H1 (cell line): ENCODE data around the gene NXT2. TPM values are rescaled to one million over a fixed set of nuclear protein-coding genes. Genes with fewer than 3 reads are reported as not detected.

Experiments used
- ATF3 ChIP-seq: IDR thresholded peaks from 2 replicates; pipeline ENCODE4 v1.6.1; 2011; ENCODE audit warnings: low read depth, mild to moderate bottlenecking, low read length; ENCODE audit not compliant: insufficient read depth
- BCL11A ChIP-seq, 2 experiments: IDR thresholded peaks; one replicate each; pipeline ENCODE4 v1.6.1; 2011; ENCODE audit warnings: low read depth in 2 of 2, low read length in 2 of 2, mild to moderate bottlenecking in 2 of 2
- CBX5 ChIP-seq: fragments of 300-800, 300-1000 bp; sonication (generic); IDR thresholded peaks from 2 replicates; pipeline ENCODE4 v1.7.1; 2016; ENCODE audit warnings: antibody characterized with exemption, low read length, low read depth
- CBX8 ChIP-seq: fragments of 300-800, 300-1000 bp; sonication (generic); IDR thresholded peaks from 2 replicates; pipeline ENCODE4 v1.7.1; 2016; ENCODE audit warnings: low read depth, low read length, borderline replicate concordance
- CHD1 ChIP-seq: IDR thresholded peaks from 2 replicates; pipeline ENCODE4 v1.6.1; 2012; ENCODE audit warnings: low read depth, low read length, improper control_type of control experiment
- EGR1 ChIP-seq: IDR thresholded peaks from 2 replicates; pipeline ENCODE4 v1.6.1; 2011; ENCODE audit warnings: low read depth, low read length, borderline replicate concordance
- GTF2F1 ChIP-seq: IDR thresholded peaks from 2 replicates; pipeline ENCODE4 v1.6.1; 2012; ENCODE audit warnings: low read depth, low read length, improper control_type of control experiment, borderline replicate concordance
- HDAC2 ChIP-seq, 2 experiments: fragments of 300-600 bp in 1 of 2; sonication (generic) in 1 of 2; IDR thresholded peaks; 2 replicates each; pipeline ENCODE4 v1.6.1; 2011 to 2012; ENCODE audit warnings: low read depth in 2 of 2, low read length in 2 of 2, mild to moderate bottlenecking in 2 of 2, moderate library complexity in 2 of 2, borderline replicate concordance in 1 of 2, inconsistent platforms in 1 of 2
- HDAC6 ChIP-seq: IDR thresholded peaks from one replicate; pipeline ENCODE4 v1.7.1; 2012; ENCODE audit warnings: low read depth, mild to moderate bottlenecking, inconsistent platforms, low read length, moderate library complexity
- JUN ChIP-seq: IDR thresholded peaks from 2 replicates; pipeline ENCODE4 v1.6.1; 2011; ENCODE audit warnings: low read depth, mild to moderate bottlenecking, improper control_type of control experiment, low read length
- MAX ChIP-seq: IDR thresholded peaks from 2 replicates; pipeline ENCODE4 v1.6.1; 2012; ENCODE audit warnings: inconsistent platforms
- NANOG ChIP-seq: IDR thresholded peaks from 2 replicates; pipeline ENCODE4 v1.6.1; 2011; ENCODE audit warnings: low read length, low read depth, mild to moderate bottlenecking, inconsistent platforms; ENCODE audit not compliant: insufficient read depth, poor library complexity, severe bottlenecking
- PHF8 ChIP-seq: fragments of 200-600 bp; sonication (generic); conservative IDR thresholded peaks from 2 replicates; pipeline ENCODE4 v1.7.1; 2012; ENCODE audit warnings: low read depth, mild to moderate bottlenecking, inconsistent platforms, low read length, moderate library complexity
- POU5F1 ChIP-seq: IDR thresholded peaks from 2 replicates; pipeline ENCODE4 v1.6.1; 2011; ENCODE audit warnings: low read depth, mild to moderate bottlenecking, low read length, moderate library complexity
- RFX5 ChIP-seq: IDR thresholded peaks from 2 replicates; pipeline ENCODE4 v1.6.1; 2011; ENCODE audit warnings: low read depth, low read length, improper control_type of control experiment, borderline replicate concordance
- RNF2 ChIP-seq: fragments of 200-900, 300-1000 bp; sonication (generic); IDR thresholded peaks from 2 replicates; pipeline ENCODE4 v1.7.1; 2016; ENCODE audit warnings: borderline replicate concordance, low read depth, mild to moderate bottlenecking, antibody characterized with exemption, low read length; ENCODE audit not compliant: poor library complexity, severe bottlenecking; ENCODE audit errors: missing control alignments
- RXRA ChIP-seq: IDR thresholded peaks from 2 replicates; pipeline ENCODE4 v1.6.1; 2011; ENCODE audit warnings: low read depth, mild to moderate bottlenecking, low read length, moderate library complexity; ENCODE audit not compliant: insufficient read depth
- SRF ChIP-seq: IDR thresholded peaks from 2 replicates; pipeline ENCODE4 v1.6.1; 2011; ENCODE audit warnings: mild to moderate bottlenecking, low read depth, low read length, moderate library complexity
- TAF7 ChIP-seq: optimal IDR thresholded peaks from 2 replicates; pipeline ENCODE3; 2011; ENCODE audit warnings: low read depth, mild to moderate bottlenecking, inconsistent platforms, low read length, moderate library complexity, borderline replicate concordance
- TCF12 ChIP-seq: IDR thresholded peaks from 2 replicates; pipeline ENCODE4 v1.6.1; 2011; ENCODE audit warnings: low read depth, mild to moderate bottlenecking, low read length
- polyA plus RNA-seq, 7 experiments: library from polyadenylated mRNA; depleted of rRNA in 3 of 7; stranded (reverse) in 5 of 7; unstranded in 2 of 7; fragments of >200 nt in 5 of 7; fragments of 200-250 nt in 2 of 7; gene quantifications; 1 replicate in 5 of 7; 2 replicates in 1 of 7; 4 replicates in 1 of 7; pipeline versions ENCODE4 v1.2.1 to v1.2.3, GENCODE V29; 2011 to 2013; ENCODE audit warnings: missing spikeins in 2 of 7, mixed read lengths in 2 of 7
- total RNA-seq: library from RNA; stranded (reverse); fragmentation: NEBNext Ultra II Directional; extraction: Animal tissue kit (Norgen Biotek cat#: 25700); gene quantifications from 2 replicates; pipeline ENCODE4 v1.2.1, GENCODE V29; 2021
- TF ChIP-seq, protein P1 (sequence below): IDR thresholded peaks from 2 replicates; pipeline ENCODE4 v1.6.1; 2011; ENCODE audit warnings: low read length, improper control_type of control experiment

NXT2 gene
- total and polyA plus RNA-seq, 2 of the 8 experiments (the other 6 are each of a cell fraction or from before 2014, with no cell fraction given) = 6.1 to 13.5 TPM

DNA sequence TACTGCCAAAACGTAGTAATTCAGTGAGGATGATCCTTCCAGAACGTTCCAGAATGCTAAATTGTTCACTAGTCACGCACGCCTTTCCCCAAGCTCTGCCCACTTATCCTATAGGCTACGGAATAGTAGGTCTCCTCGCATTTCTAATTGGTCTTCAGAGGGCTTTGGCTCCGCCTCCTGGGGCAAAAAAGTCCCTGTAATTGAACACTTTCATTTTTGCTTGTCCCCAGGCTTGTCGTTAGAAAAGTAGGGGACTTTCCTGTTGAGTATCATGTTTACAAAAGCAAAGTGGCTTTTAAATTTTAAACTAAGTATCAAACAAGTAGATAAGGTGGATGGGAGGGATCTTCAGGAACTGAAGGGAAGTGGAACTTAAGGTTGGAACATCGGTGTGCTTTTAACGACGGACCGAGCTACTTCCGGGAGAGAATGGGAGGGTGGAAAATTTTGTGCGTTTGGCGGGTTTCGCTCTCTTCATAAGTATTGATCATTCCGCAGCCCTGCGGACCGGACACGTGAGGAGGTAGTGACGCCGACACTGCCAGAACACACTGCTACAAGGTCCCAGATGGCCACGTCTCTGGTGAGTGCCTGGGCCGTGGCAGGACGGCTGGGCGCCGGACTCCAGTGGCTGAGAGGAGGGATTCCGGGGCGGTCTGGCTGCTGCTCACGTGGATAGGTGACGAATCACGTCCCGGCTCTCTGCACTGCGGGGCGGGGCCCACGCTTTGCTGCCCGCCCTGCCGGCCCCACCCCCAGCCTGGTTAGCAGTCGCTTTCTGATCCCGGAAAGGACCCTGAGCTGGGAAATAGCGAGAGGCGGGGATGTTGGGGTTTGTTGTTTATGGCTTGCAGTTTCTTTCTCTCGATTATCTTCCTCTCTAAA, at the start of gene NXT2 (continued):
- TF ChIP-seq TAF7 = peak; percentile 55
- peak; percentile 96 for TF ChIP-seq PHF8
- TF ChIP-seq ATF3 = no peak
- no peak for TF ChIP-seq RFX5
- no peak for TF ChIP-seq GTF2F1
- TF ChIP-seq, protein P1, sequence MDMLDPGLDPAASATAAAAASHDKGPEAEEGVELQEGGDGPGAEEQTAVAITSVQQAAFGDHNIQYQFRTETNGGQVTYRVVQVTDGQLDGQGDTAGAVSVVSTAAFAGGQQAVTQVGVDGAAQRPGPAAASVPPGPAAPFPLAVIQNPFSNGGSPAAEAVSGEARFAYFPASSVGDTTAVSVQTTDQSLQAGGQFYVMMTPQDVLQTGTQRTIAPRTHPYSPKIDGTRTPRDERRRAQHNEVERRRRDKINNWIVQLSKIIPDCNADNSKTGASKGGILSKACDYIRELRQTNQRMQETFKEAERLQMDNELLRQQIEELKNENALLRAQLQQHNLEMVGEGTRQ = peak; percentile 27; the same call in 1 of the 2 replicates
- TF ChIP-seq POU5F1 = no peak
- no peak for TF ChIP-seq RXRA
- peak in 1 of 2 experiments; percentile 55; a peak in 1 of 4 replicates for TF ChIP-seq HDAC2 (IDR thresholded peaks at IDR 0.05; ENCODE audit: borderline replicate concordance in 1 of 2, low read depth in 2 of 2, low read length in 2 of 2)
- no peak for TF ChIP-seq NANOG
- TF ChIP-seq TCF12 = no peak
- TF ChIP-seq RNF2 = no peak
- no peak for TF ChIP-seq CBX8
- TF ChIP-seq HDAC6 = no peak
- no peak for TF ChIP-seq EGR1
- TF ChIP-seq CHD1 = no peak
- no peak for TF ChIP-seq BCL11A (IDR thresholded peaks at IDR 0.05; ENCODE audit: low read depth in 2 of 2, low read length in 2 of 2)
- no peak for TF ChIP-seq CBX5
- TF ChIP-seq MAX = no peak
- no peak for TF ChIP-seq JUN
- no peak for TF ChIP-seq SRF
